HG02884 (cell line): ENCODE results near the gene NUTM1.
"Not testable (repeated sequence)": the region's sequence is repeated elsewhere in the genome, so short reads cannot be mapped to it uniquely, and the experiment has no call there.

Experiments
- ATAC-seq: cut with Tn5 transposase; IDR thresholded peaks from one replicate; pipeline ENCODE4 v1.9.1; 2021; ENCODE audit warnings: mild to moderate bottlenecking, moderate library complexity; ENCODE audit not compliant: unreplicated experiment

NUTM1 gene

DNA sequence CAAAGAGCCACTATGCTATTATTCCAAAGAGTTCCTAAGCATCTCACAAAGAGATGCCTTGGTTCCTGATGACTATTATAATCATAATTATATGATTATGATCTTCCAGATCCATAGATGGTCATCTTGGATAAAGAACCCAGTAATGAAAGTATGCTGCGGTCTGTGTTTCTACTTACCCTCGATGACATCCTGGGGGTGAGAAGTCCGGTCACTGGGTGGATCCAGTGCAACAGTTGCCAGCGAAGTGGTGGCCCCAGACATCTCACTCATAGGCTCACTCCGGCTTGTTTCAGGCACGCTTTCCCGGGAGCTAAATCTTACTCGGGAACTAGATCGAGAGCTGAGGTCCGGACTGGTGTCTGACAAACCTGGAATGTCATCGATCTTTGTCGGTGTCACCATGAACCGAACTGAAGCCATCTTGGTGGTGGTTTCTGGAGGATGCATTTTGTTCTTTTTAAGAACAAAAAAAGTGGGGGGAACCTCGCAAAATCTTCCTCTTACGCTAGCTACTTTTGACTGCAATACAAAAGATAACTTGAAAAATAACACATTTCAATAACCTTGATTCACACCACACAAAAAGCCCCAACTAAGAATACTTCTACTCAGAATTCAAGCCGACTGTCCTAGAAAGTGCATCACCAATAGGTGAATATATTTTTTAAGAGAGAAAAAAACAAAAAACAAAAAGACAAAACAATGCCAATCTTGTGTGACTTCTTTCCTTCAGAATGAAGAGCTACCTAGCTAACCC, 6.7 kb upstream of the NUTM1 start:
- ATAC-seq = no peak

DNA sequence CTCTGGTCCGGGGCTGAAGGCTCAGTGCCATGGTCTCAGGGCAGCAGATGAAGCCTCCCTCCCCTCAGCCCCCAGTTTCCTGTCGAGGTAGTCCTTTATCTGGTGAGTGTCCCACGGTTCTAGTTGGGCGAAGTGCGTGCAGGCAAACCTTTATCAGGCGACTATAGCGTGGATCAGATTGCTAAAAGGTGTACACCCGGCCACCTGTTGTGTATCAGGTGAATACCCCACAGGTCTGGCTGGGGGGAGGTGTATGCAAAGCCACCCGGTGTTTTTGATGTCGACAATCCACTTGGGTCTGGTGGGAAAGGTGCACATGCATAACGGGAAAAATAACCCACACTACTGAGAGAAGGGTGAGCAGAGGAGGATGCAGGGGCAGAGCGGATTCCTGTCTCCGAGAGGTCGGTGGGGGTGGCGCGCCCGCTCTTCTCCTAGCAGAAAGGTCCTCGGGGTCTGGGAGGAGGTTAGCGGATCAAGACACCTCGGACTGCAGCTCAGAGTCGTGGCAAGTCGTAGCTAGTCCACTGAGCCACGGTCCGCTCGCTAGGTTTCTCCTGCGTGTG, 6.0 kb upstream of the NUTM1 start:
- no peak for ATAC-seq

GRCh38 chr15:34337557-34338306, 5.4 kb upstream of the NUTM1 start, which contains the start of gene SLC12A6:
Gene SLC12A6 (minus strand): TSS chr15:34337781. CDS start chr15:34336680, 1,101 bp downstream.
- ATAC-seq = peak; percentile 55

DNA sequence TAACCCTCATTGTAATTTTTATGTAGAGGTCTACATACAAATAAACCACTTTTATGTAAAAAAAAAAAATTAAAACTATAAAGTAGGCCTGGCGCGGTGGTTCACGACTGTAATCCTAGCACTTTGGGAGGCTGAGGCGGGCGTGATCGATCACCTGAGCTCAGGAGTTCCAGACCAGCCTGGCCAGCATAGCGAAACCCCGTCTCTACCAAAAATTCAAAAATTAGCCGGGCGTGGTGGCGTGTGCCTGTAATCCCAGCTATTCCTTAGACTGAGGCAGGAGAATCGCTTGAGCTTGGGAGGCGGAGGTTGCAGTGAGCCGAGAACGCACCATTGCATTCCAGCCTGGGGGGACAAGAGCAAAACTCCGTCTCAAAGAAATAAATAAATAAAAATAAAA, 4.8 kb upstream of the NUTM1 start:
- no peak for ATAC-seq

DNA sequence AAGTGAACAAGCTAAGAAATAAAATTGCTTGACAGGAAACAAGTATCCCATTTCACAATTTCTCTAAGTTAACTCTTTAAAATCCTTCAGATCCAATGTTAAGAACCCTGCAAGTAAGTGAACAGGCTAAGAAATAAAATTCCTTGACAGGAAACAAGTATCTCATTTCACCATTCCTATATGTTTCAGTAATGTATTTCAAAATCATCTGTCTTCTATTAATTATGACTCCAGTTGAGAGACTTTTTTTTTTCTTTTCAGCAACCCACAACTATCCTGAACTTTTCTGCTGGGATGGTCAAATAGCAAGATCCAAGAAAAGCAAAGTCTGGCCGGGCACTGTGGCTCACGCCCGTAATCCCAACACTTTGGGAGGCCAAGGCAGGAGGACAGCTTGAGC, 3.2 kb upstream of the NUTM1 start:
- ATAC-seq = no peak

DNA sequence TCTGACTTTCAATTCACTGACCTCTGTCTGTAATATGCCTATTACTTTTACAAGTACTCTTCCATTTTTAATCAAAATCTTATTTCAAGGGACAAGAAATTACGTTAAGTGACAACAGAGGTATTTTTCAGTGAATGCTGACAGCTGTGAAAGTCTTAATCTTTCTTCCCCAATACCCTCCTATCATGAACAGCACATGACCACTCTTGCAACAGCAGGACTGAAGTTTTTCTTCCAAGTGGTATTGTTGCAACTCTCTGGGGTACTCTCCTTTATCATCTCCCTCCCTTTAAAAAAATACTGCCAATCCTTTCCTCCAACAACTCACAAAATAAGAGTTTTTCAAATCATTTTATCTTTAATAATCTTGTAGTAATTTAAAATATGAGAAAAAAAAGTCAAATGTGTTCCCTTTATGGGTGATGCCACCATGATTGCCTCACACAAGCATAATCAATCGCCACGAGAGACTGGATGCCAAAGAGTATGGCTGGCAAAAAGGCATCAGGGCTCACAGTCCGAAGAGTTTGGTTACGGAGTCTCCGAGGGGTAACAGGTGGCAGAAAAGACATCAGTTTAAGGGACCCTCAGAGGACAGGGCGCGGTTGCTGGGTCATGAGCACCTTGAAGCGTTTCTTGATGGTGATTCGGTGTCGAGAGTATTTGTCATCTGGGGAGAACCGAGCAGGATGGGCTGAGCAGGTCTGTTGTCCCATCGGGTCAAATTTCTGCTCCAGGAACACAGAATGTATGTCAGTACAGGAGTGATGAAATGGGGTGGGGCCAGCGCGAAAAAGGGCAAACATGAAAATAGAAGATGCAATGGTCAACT, 1.5 kb upstream of the NUTM1 start:
- no peak for ATAC-seq

DNA sequence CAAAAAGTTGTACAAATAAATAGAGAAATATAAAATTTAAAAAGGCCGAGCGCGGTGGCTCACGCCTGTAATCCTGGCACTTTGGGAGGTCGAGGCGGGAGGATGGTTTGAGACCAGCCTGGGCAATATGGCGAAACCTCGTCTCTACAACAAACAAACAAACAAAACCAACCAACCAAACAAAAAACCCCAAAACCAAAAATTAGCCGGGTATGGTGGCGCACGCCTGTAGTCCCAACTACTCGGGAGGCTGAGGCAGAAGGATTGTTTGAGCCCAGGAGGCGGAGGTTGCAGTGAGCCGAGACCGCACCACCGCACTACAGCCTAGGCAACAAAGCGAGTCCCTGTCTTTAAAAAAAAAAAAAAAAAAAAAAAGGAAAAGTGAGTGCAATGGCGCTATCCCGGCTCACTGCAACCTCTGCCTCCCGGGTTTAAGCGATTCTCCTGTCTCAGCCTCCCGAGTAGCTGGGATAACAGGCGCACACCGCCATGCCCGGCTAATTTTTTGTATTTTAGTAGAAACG, 840 bp upstream of the NUTM1 start:
- not testable (repeated sequence) for ATAC-seq

- no peak for ATAC-seq
Observed at GRCh38 chr15:34347951-34348638, 5.0 kb downstream of the NUTM1 start.

GRCh38 chr15:34348735-34349300, 5.7 kb downstream of the NUTM1 start:
- ATAC-seq = no peak

- ATAC-seq = no peak
Observed at GRCh38 chr15:34349769-34350168, 6.7 kb downstream of the NUTM1 start.

DNA sequence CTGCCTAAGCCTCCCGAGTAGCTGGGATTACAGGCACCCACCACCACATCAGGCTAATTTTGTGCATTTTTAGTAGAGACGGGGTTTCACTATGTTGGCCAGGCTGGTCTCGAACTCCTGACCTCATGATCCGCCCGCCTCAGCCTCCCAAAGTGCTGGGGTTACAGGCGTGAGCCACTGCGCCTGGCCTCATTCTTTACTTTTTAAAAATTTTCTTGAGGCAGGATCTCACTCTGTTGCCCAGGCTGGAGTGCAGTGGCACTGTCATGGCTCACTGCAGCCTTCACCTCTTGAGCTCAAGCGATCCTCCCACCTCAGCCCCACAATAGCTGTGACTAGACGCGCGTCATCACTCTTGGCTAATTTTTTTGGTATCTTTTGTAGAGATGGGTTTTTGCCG, 9.9 kb downstream of the NUTM1 start:
- not testable (repeated sequence) for ATAC-seq

GRCh38 chr15:34353627-34354026, 10.5 kb downstream of the NUTM1 start:
- no peak for ATAC-seq

- ATAC-seq = no peak
Observed at GRCh38 chr15:34354286-34354685, 11.2 kb downstream of the NUTM1 start.

- ATAC-seq = no peak
Observed at GRCh38 chr15:34355241-34355640, 12.1 kb downstream of the NUTM1 start.

GRCh38 chr15:34357653-34358052, 14.5 kb downstream of the NUTM1 start:
- no peak for ATAC-seq

- no peak for ATAC-seq
Observed at GRCh38 chr15:34358367-34358766, 15.3 kb downstream of the NUTM1 start.

- ATAC-seq = no peak
Observed at GRCh38 chr15:34358948-34359347, 15.8 kb downstream of the NUTM1 start.

DNA sequence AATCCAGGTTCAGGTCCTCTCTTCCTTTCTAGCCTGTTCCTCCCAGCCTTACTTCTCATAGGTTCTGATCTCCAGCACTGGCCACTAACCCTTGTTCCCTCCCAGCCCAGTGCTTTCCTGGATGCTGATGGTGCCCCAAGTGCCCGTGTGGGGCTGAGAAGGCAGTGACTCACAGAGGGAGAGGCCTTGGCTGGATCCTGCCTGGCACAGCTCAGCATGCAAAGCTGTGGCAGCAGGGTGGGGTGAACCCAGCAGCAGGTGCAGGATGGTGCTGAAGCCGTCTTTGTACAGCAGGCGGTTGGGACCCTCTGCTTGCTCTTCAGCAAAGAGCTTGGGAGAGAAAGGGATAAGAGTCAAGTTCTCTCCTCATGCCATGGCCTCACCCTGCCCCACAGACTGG, 16.3 kb downstream of the NUTM1 start:
- no peak for ATAC-seq

DNA sequence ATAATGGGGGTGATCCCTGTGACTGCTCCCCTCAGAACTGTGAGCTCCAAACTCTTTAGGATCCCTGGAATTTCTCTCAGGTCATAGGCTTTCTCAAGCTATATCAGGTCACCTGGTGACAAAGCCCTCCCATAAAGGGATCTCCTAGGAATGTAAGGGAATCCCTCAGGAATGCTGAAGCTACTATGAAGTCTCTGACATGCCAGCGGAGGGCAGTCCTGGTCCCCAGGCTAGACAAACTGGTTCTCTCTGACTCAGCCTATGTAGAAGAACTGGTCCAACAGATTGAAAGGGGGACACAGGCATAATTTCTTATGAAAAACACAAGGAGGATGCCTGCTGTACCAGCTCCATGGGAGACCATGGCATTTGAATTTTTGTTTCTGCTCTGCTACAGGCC, 17.2 kb downstream of the NUTM1 start:
- ATAC-seq = no peak

DNA sequence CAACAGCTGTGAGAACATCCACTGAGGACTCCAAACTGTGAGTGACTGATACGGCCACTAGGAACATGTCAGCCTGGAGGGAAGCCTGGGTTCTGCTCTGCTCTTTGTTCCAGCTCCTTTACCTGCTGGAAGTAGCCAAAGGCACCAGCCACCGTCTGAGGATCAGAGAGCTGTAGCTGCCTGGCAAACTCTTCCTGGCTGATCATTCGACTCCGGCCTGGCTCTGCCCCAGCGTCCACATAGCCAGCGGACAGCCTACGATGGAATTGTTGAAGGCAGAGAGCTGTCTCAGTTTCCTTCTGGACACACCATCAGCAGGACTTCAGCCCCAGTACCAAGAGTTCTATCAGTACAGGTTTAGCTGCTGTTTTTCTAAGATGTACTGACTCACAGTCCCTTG, 18.2 kb downstream of the NUTM1 start:
- no peak for ATAC-seq
